ENCODE data around the gene COX6B2.

The COX6B2 gene

GRCh38 chr19:55310498-55310897 is 44.0 kb downstream of the COX6B2 start:
- no peak for DNase-seq

- no peak for DNase-seq
Measured at GRCh38 chr19:55309448-55309847, 45.1 kb downstream of the COX6B2 start.

GRCh38 chr19:55308281-55308680 is 46.2 kb downstream of the COX6B2 start:
- no peak for DNase-seq

GRCh38 chr19:55306712-55307111 is 47.8 kb downstream of the COX6B2 start:
- DNase-seq: no peak

GRCh38 chr19:55305983-55306562 is 48.4 kb downstream of the COX6B2 start:
- no peak for DNase-seq

- DNase-seq: peak in 1 of 2 donors; percentile 53
Measured at GRCh38 chr19:55305491-55305890, 49.0 kb downstream of the COX6B2 start.

- DNase-seq: no peak
Measured at GRCh38 chr19:55304980-55305379, 49.5 kb downstream of the COX6B2 start.

GRCh38 chr19:55304279-55304978 is 50.1 kb downstream of the COX6B2 start:
- no peak for DNase-seq

GRCh38 chr19:55303477-55303876 is 51.0 kb downstream of the COX6B2 start:
- DNase-seq: no peak

GRCh38 chr19:55302318-55302703 is 52.2 kb downstream of the COX6B2 start:
- no peak for DNase-seq

GRCh38 chr19:55301459-55302317 is 52.8 kb downstream of the COX6B2 start:
- DNase-seq: peak; percentile 70 to 96

- no peak for DNase-seq
Measured at GRCh38 chr19:55300886-55301458, 53.5 kb downstream of the COX6B2 start.

GRCh38 chr19:55299991-55300390 is 54.5 kb downstream of the COX6B2 start:
- no peak for DNase-seq
